HCT116 (cell line): Measurements from ENCODE around the gene ACADVL. TPM values are rescaled to one million over a fixed set of nuclear protein-coding genes. Genes with fewer than 3 reads are reported as not detected.

Source experiments
- ATAC-seq: fragments of 200-7000 bp; cut with Tn5 transposase; 2 replicates; pipeline ENCODE4 v1.9.1; 2020; ENCODE audit warnings: mild to moderate bottlenecking, moderate library complexity
- BruUV-seq: library from RNA; stranded (reverse); fragments of 400-500 nt; replicated peaks from 2 replicates; lab custom pipeline; 2021; lab: Mats Ljungman, UMichigan
- CTCF ChIA-PET: fragments of 300-600 bp; sonication (Branson Sonifier 250); formaldehyde crosslinking; loops from one replicate; lab custom pipeline; 2021; ENCODE audit warnings: antibody characterized with exemption; lab: Charles Lee
- POLR2A ChIA-PET: fragments of 300-600, 350-600 bp; sonication (Branson Sonifier 250); formaldehyde crosslinking; loops from one replicate; lab custom pipeline; 2021; ENCODE audit warnings: antibody characterized with exemption; lab: Charles Lee
- RAD21 ChIA-PET, 2 experiments: fragments of 300-600 bp; sonication (Branson Sonifier 250); formaldehyde crosslinking; loops; one replicate each; lab custom pipeline; 2023; ENCODE audit warnings: low total read pairs in 2 of 2; ENCODE audit not compliant: uncharacterized antibody in 2 of 2, unreplicated experiment in 2 of 2, low non-redundant PET in 1 of 2; lab: Charles Lee
- DNase-seq: peaks from one replicate; pipeline ENCODE4 v3.0.0-alpha.2; 2010; ENCODE audit warnings: low read depth, low spot score
- H2AFZ ChIP-seq: fragments of 200-600 bp; shearing (Covaris generic), sonication (generic); 2 replicates; pipeline ENCODE4 v1.6.1; 2017; ENCODE audit warnings: low read depth, mixed run types, mixed read lengths, antibody characterized with exemption, low read length; ENCODE audit not compliant: poor library complexity, severe bottlenecking
- H3K27ac ChIP-seq: 2 replicates; pipeline ENCODE4 v1.5.1; 2012; ENCODE audit warnings: low read depth, low read length
- H3K27me3 ChIP-seq: fragments of 200-600 bp; sonication (generic); 2 replicates; pipeline ENCODE4 v1.6.1; 2016; ENCODE audit warnings: mixed run types, low read length, mixed read lengths; ENCODE audit not compliant: insufficient read depth
- H3K36me3 ChIP-seq, 2 experiments: fragments of 200-500 bp in 1 of 2; fragments of 200-600 bp in 1 of 2; sonication (Bioruptor generic) in 1 of 2; sonication (generic) in 1 of 2; 2 replicates each; pipeline versions ENCODE4 v1.5.1 to v1.6.1; 2014 to 2016; ENCODE audit warnings: low read length in 2 of 2, inconsistent platforms in 1 of 2, mixed read lengths in 1 of 2, mixed run types in 1 of 2; ENCODE audit not compliant: insufficient read depth in 2 of 2, control insufficient read depth in 1 of 2
- H3K4me1 ChIP-seq, 2 experiments: fragments of 200-600 bp in 1 of 2; sonication (generic) in 1 of 2; 2 replicates each; pipeline versions ENCODE4 v1.5.1 to v1.6.1; 2012 to 2017; ENCODE audit warnings: low read length in 2 of 2, inconsistent platforms in 1 of 2, mild to moderate bottlenecking in 1 of 2, mixed read lengths in 1 of 2, mixed run types in 1 of 2, moderate library complexity in 1 of 2; ENCODE audit not compliant: insufficient read depth in 2 of 2, control insufficient read depth in 1 of 2
- H3K4me2 ChIP-seq: fragments of 200-600 bp; sonication (generic); 2 replicates; pipeline ENCODE4 v1.6.1; 2017; ENCODE audit warnings: mixed run types, low read length, mixed read lengths
- H3K4me3 ChIP-seq, 2 experiments: fragments of 200-600 bp in 1 of 2; sonication (generic) in 1 of 2; replicated peaks in 1 of 2; 2 replicates each; pipeline ENCODE4 v1.5.1; 2011 to 2016; ENCODE audit warnings: low read length in 2 of 2, control low read depth in 1 of 2, low read depth in 1 of 2, mild to moderate bottlenecking in 1 of 2, mixed read lengths in 1 of 2, mixed run types in 1 of 2
- H3K79me2 ChIP-seq: fragments of 200-600 bp; sonication (generic); 2 replicates; pipeline ENCODE4 v1.6.1; 2017; ENCODE audit warnings: mild to moderate bottlenecking, mixed run types, low read length, moderate library complexity, mixed read lengths; ENCODE audit not compliant: insufficient read depth
- H3K9ac ChIP-seq: fragments of 200-600 bp; sonication (generic); 2 replicates; pipeline ENCODE4 v1.6.1; 2016; ENCODE audit warnings: low read length, mixed read lengths
- H3K9me2 ChIP-seq: fragments of 200-600 bp; sonication (generic), shearing (Covaris generic); 2 replicates; pipeline ENCODE4 v1.6.1; 2017; ENCODE audit warnings: mixed run types, mild to moderate bottlenecking, moderate library complexity; ENCODE audit not compliant: insufficient read depth
- H3K9me3 ChIP-seq, 2 experiments: fragments of 200-500 bp in 1 of 2; fragments of 200-600 bp in 1 of 2; sonication (Bioruptor generic) in 1 of 2; sonication (generic) in 1 of 2; 2 replicates each; pipeline ENCODE4 v1.6.1; 2014 to 2017; ENCODE audit warnings: low read length in 2 of 2, mixed read lengths in 2 of 2, inconsistent platforms in 1 of 2, low read depth in 1 of 2, mild to moderate bottlenecking in 1 of 2, mixed run types in 1 of 2, moderate library complexity in 1 of 2; ENCODE audit not compliant: control insufficient read depth in 1 of 2, insufficient read depth in 1 of 2
- H4K20me1 ChIP-seq: fragments of 200-600 bp; sonication (generic), shearing (Covaris generic); 2 replicates; pipeline ENCODE4 v1.6.1; 2017; ENCODE audit warnings: mixed run types, mild to moderate bottlenecking, moderate library complexity; ENCODE audit not compliant: insufficient read depth
- CTCF ChIP-seq, 3 experiments: fragments of 200-600 bp in 1 of 3; sonication (generic) in 1 of 3; IDR thresholded peaks in 2 of 3; conservative IDR thresholded peaks in 1 of 3; 2 replicates each; pipeline ENCODE4 v1.5.1; 2012 to 2017; ENCODE audit warnings: low read depth in 2 of 3, low read length in 2 of 3, antibody characterized with exemption in 1 of 3, borderline replicate concordance in 1 of 3, control low read depth in 1 of 3, mild to moderate bottlenecking in 1 of 3, mixed read lengths in 1 of 3, mixed run types in 1 of 3, moderate library complexity in 1 of 3; ENCODE audit not compliant: insufficient read depth in 1 of 3
- ELF1 ChIP-seq: IDR thresholded peaks from 2 replicates; pipeline ENCODE4 v1.6.1; 2012; ENCODE audit warnings: low read depth, borderline replicate concordance
- MAX ChIP-seq: IDR thresholded peaks from 2 replicates; pipeline ENCODE4 v1.6.1; 2012
- SIN3A ChIP-seq: IDR thresholded peaks from 2 replicates; pipeline ENCODE4 v1.6.1; 2012; ENCODE audit warnings: low read depth
- SRF ChIP-seq: IDR thresholded peaks from 2 replicates; pipeline ENCODE4 v1.6.1; 2012; ENCODE audit warnings: low read depth
- TCF7L2 ChIP-seq: IDR thresholded peaks from 2 replicates; pipeline ENCODE4 v1.7.0; 2011; ENCODE audit warnings: borderline replicate concordance, inconsistent platforms; ENCODE audit not compliant: insufficient read depth, insufficient read length; ENCODE audit errors: extremely low read depth
- ZNF274 ChIP-seq: fragments of 200-500 bp; sonication (Bioruptor generic); IDR thresholded peaks from 2 replicates; pipeline ENCODE4 v1.6.1; 2014; ENCODE audit warnings: mild to moderate bottlenecking, low read depth, low read length, inconsistent platforms
- intact Hi-C: fragments of 100-400 bp; cut with micrococcal nuclease; formaldehyde crosslinking; loops from 2 replicates; pipeline ENCODE4 v1.10.0; 2022
- total RNA-seq: library from RNA; stranded (reverse); gene quantifications from one replicate; pipeline ENCODE4 v1.2.1, GENCODE V29; 2021; ENCODE audit not compliant: unreplicated experiment

Gene ACADVL
- total RNA-seq, 1 experiment from 2014 or later = 554 TPM

- no peaks in the 10 kb centered on the region for H3K9me2 ChIP-seq
- H3K9ac ChIP-seq = no peak overlapping the region
- no peak overlapping the region for H3K4me3 ChIP-seq
- H3K27ac ChIP-seq = no peak overlapping the region
- TF ChIP-seq CTCF (IDR thresholded peaks at IDR 0.05 in 2 of 3, conservative IDR thresholded peaks at IDR 0.05 in 1 of 3; ENCODE audit: borderline replicate concordance in 1 of 3, insufficient read depth in 1 of 3, low read depth in 2 of 3, low read length in 2 of 3) = no peak
- TF ChIP-seq MAX = no peak
- no peak for TF ChIP-seq SIN3A
- no peak for TF ChIP-seq SRF
- TF ChIP-seq ELF1 = no peak
- no peak for TF ChIP-seq ZNF274
- H4K20me1 ChIP-seq = no peaks in the 10 kb centered on the region
- BruUV-seq = no TSS peak
- no peaks in the 10 kb centered on the region; a peak in 1 of 4 replicates for H3K4me1 ChIP-seq
- ATAC-seq (no peak), DNase-seq (no peak)
- CTCF ChIA-PET = interaction anchor here (1.0 kb wide), 1 partner anchor 132 kb away, joined by 3 read pairs; no protein-coding TSS in a partner anchor
- RAD21 ChIA-PET = no interaction called here
- no peak overlapping the region for H3K4me2 ChIP-seq
- no peaks in the 10 kb centered on the region for H3K9me3 ChIP-seq
- H2AFZ ChIP-seq = no peak overlapping the region
- no peaks in the 10 kb centered on the region for H3K36me3 ChIP-seq
- intact Hi-C loops = no loop called here
- POLR2A ChIA-PET = no interaction called here
- H3K27me3 ChIP-seq = no peaks in the 10 kb centered on the region
- H3K79me2 ChIP-seq = no peaks in the 10 kb centered on the region
These were observed 35.1 kb upstream of the ACADVL start for GRCh38 chr17:7184647-7185046.

- no peaks in the 10 kb centered on the region; a peak in 1 of 4 replicates for H3K4me1 ChIP-seq
- no peaks in the 10 kb centered on the region for H3K9me3 ChIP-seq
- H3K9ac ChIP-seq = no peak overlapping the region
- POLR2A ChIA-PET = no interaction called here
- RAD21 ChIA-PET = no interaction called here
- H3K27ac ChIP-seq = no peak overlapping the region
- no peak for DNase-seq
- TF ChIP-seq CTCF (IDR thresholded peaks at IDR 0.05 in 2 of 3, conservative IDR thresholded peaks at IDR 0.05 in 1 of 3; ENCODE audit: borderline replicate concordance in 1 of 3, insufficient read depth in 1 of 3, low read depth in 2 of 3, low read length in 2 of 3) = peak in 2 of 3 experiments; percentile 25 to 36; a peak in 3 of 6 replicates
- TF ChIP-seq TCF7L2 = no peak
- H3K79me2 ChIP-seq = no peaks in the 10 kb centered on the region
- H2AFZ ChIP-seq = no peak overlapping the region
- H3K36me3 ChIP-seq = no peaks in the 10 kb centered on the region
- CTCF ChIA-PET = interaction anchor here (0.7 to 1.2 kb wide), 2 partner anchors 9 to 140 kb away, joined by 4 read pairs; no protein-coding TSS in a partner anchor
- no peaks in the 10 kb centered on the region for H4K20me1 ChIP-seq
- no peak overlapping the region for H3K4me2 ChIP-seq
- H3K27me3 ChIP-seq = no peaks in the 10 kb centered on the region
- peak; percentile 70 for ATAC-seq
- BruUV-seq = no TSS peak
- no peak overlapping the region for H3K4me3 ChIP-seq
- intact Hi-C loops = no loop called here
- no peaks in the 10 kb centered on the region for H3K9me2 ChIP-seq
These were observed 33.5 kb upstream of the ACADVL start for GRCh38 chr17:7186241-7186640.
